Measurements from ENCODE around the gene TCP1. TPM values are rescaled to one million over a fixed set of nuclear protein-coding genes. Genes with fewer than 3 reads are reported as not detected.

Gene TCP1
- total RNA-seq, 4 donors from 2014 or later, result 109 to 230 (median 154) TPM

GRCh38 chr6:159762681-159763293 lies 26.6 kb downstream of the TCP1 start:
- no peak for TF ChIP-seq CTCF (IDR thresholded peaks at IDR 0.05; ENCODE audit: low read depth)

GRCh38 chr6:159761873-159762680 lies 27.3 kb downstream of the TCP1 start, which contains the start of gene ACAT2:
Gene ACAT2, plus strand, starts transcription at chr6:159762045. Its CDS starts 43 bp downstream, at chr6:159762088.
- TF ChIP-seq CTCF (IDR thresholded peaks at IDR 0.05; ENCODE audit: low read depth), result no peak

- no peak for TF ChIP-seq CTCF (IDR thresholded peaks at IDR 0.05; ENCODE audit: low read depth)
Measured at GRCh38 chr6:159761129-159761872, 28.1 kb downstream of the TCP1 start.

GRCh38 chr6:159760602-159761057 lies 28.8 kb downstream of the TCP1 start:
- no peak for TF ChIP-seq CTCF (IDR thresholded peaks at IDR 0.05; ENCODE audit: low read depth)

GRCh38 chr6:159759645-159760044 lies 29.8 kb downstream of the TCP1 start:
- TF ChIP-seq CTCF (IDR thresholded peaks at IDR 0.05; ENCODE audit: low read depth), result no peak

GRCh38 chr6:159758031-159759001 lies 31.1 kb downstream of the TCP1 start:
- no peak for TF ChIP-seq CTCF (IDR thresholded peaks at IDR 0.05; ENCODE audit: low read depth)
